A673 (cell line): ENCODE results near the gene ZNF610. TPM values are rescaled to one million over a fixed set of nuclear protein-coding genes. Genes with fewer than 3 reads are reported as not detected.
A peak's percentile ranks its signal among the peaks of the same experiment; 100 is the strongest.
"Not testable (repeated sequence)": the region's sequence is repeated elsewhere in the genome, so short reads cannot be mapped to it uniquely, and the experiment has no call there.

Source experiments
- BruUV-seq: library from RNA; stranded (reverse); fragments of 400-500 nt; replicated peaks from 2 replicates; lab custom pipeline; 2021; lab: Mats Ljungman, UMichigan
- CTCF ChIA-PET: fragments of 300-600 bp; sonication (Branson Sonifier 250); formaldehyde crosslinking; loops from one replicate; lab custom pipeline; 2022; ENCODE audit warnings: antibody characterized with exemption; lab: Charles Lee
- POLR2A ChIA-PET: fragments of 300-600 bp; sonication (Branson Sonifier 250); formaldehyde crosslinking; loops from one replicate; lab custom pipeline; 2022; ENCODE audit warnings: antibody characterized with exemption; ENCODE audit not compliant: low non-redundant PET; lab: Charles Lee
- DNase-seq: peaks from one replicate; pipeline ENCODE4 v3.0.0-alpha.2; 2015; ENCODE audit warnings: low spot score
- H3K27ac ChIP-seq: fragments of 200-600 bp; sonication (generic); 2 replicates; pipeline ENCODE4 v1.5.1; 2016; ENCODE audit warnings: mixed run types, low read depth, mild to moderate bottlenecking, mixed read lengths, antibody characterized with exemption, low read length; ENCODE audit not compliant: poor library complexity, severe bottlenecking
- H3K27me3 ChIP-seq: fragments of 200-600 bp; sonication (generic); replicated peaks from 2 replicates; pipeline ENCODE4 v1.6.1; 2017; ENCODE audit warnings: mixed run types, low read depth, mild to moderate bottlenecking, mixed read lengths, antibody characterized with exemption, low read length; ENCODE audit not compliant: insufficient read depth, poor library complexity
- H3K36me3 ChIP-seq: fragments of 200-600 bp; sonication (generic); 2 replicates; pipeline ENCODE4 v1.6.1; 2016; ENCODE audit warnings: mixed run types, mild to moderate bottlenecking, mixed read lengths, antibody characterized with exemption, low read length; ENCODE audit not compliant: insufficient read depth, poor library complexity, severe bottlenecking
- H3K4me1 ChIP-seq: fragments of 200-600 bp; sonication (generic); 2 replicates; pipeline ENCODE4 v1.6.1; 2017; ENCODE audit warnings: mixed run types, mild to moderate bottlenecking, mixed read lengths, antibody characterized with exemption, low read length; ENCODE audit not compliant: insufficient read depth, poor library complexity, severe bottlenecking
- H3K4me3 ChIP-seq: fragments of 200-600 bp; sonication (generic); 2 replicates; pipeline ENCODE4 v1.5.1; 2016; ENCODE audit warnings: low read depth, mixed run types, mild to moderate bottlenecking, mixed read lengths, low read length; ENCODE audit not compliant: poor library complexity, severe bottlenecking
- H3K9me3 ChIP-seq: fragments of 200-600 bp; sonication (generic); 2 replicates; pipeline ENCODE4 v1.6.1; 2016; ENCODE audit warnings: mixed run types, low read depth, mild to moderate bottlenecking, mixed read lengths, antibody characterized with exemption, low read length; ENCODE audit not compliant: poor library complexity, severe bottlenecking
- EZH2 ChIP-seq: fragments of 200-600 bp; sonication (generic); IDR thresholded peaks from 2 replicates; pipeline ENCODE4 v1.6.1; 2017; ENCODE audit warnings: borderline replicate concordance, low read depth, mild to moderate bottlenecking, mixed read lengths, antibody characterized with exemption, low read length; ENCODE audit not compliant: poor library complexity, severe bottlenecking
- intact Hi-C: fragments of 100-400 bp; cut with micrococcal nuclease; formaldehyde crosslinking; loops from one replicate; pipeline ENCODE4 v1.10.0; 2022; ENCODE audit not compliant: unreplicated experiment
- total RNA-seq: library from RNA; stranded (reverse); gene quantifications from 2 replicates; pipeline ENCODE4 v1.2.3, GENCODE V29; 2021
- TF ChIP-seq, protein P1 (sequence below): fragments of 300-800, 200-600 bp; sonication (generic); conservative IDR thresholded peaks from 2 replicates; pipeline ENCODE4 v1.5.1; 2017; ENCODE audit warnings: low read depth, mild to moderate bottlenecking, antibody characterized with exemption, low read length, moderate library complexity, mixed read lengths

The ZNF610 gene
- total RNA-seq, 1 experiment from 2014 or later = 3.4 TPM

DNA sequence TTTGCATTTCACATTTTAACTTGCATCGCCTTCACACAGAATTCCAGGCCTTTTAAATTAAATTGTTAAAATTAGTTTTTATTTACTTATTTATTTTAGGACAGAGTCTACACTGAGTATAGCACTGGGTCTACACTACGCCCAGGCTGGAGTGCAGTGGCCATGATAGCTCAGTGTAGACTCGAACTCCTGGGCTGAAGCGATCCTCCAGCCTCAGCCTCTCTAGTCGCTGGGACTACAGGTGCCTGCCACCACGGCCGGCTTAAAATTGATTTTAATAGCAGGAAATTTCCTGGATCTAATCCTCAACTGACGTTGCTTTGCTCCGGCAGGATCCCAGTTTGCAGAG is 301 bp upstream of the ZNF610 start:
- POLR2A ChIA-PET = interaction anchor here (0.6 kb wide), 1 partner anchor 66 kb away, joined by 3 read pairs; the partner anchor contains the start of gene ZNF766
- TF ChIP-seq EZH2 = no peak
- TF ChIP-seq, protein P1, sequence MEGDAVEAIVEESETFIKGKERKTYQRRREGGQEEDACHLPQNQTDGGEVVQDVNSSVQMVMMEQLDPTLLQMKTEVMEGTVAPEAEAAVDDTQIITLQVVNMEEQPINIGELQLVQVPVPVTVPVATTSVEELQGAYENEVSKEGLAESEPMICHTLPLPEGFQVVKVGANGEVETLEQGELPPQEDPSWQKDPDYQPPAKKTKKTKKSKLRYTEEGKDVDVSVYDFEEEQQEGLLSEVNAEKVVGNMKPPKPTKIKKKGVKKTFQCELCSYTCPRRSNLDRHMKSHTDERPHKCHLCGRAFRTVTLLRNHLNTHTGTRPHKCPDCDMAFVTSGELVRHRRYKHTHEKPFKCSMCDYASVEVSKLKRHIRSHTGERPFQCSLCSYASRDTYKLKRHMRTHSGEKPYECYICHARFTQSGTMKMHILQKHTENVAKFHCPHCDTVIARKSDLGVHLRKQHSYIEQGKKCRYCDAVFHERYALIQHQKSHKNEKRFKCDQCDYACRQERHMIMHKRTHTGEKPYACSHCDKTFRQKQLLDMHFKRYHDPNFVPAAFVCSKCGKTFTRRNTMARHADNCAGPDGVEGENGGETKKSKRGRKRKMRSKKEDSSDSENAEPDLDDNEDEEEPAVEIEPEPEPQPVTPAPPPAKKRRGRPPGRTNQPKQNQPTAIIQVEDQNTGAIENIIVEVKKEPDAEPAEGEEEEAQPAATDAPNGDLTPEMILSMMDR = no peak
- peak overlapping the region; percentile 82 for H3K4me3 ChIP-seq
- intact Hi-C loops = no loop called here
- H3K36me3 ChIP-seq = no peaks in the 10 kb centered on the region
- no TSS peak for BruUV-seq
- CTCF ChIA-PET = no interaction called here
- DNase-seq = no peak
- no peaks in the 10 kb centered on the region for H3K27me3 ChIP-seq
- peaks cover 25% of the 10 kb centered on the region for H3K9me3 ChIP-seq
- peak overlapping the region; percentile 90 for H3K27ac ChIP-seq
- no peaks in the 10 kb centered on the region for H3K4me1 ChIP-seq

DNA sequence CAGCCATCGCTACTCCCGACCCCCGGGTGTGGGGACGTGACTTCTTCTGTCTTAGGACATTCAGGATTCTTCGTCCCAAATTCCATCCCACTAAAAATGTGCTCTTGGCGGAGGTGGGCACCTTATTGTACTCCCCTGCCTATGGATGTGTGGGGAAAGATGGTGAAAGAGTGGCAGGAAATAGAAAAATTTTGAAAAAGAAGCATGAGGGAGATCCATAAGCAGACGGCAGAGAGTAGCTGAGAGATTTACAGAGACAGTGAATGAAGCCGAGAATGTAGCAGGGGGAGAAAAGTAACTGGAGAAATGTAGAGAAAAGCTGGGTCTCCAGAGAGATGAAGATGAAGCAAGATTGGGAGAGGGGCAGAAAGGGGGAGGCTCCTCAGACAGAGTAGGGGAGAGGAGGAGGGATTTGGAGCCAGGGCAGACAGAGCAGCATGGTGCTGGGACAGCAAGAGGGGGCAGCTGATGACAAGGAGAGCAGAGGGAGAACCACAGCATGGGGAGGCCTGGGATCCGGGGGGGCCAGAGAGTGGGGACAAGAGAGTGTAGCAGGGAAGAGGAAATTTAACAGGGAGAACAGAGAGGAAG is 843 bp downstream of the ZNF610 start:
- H3K27ac ChIP-seq = peak overlapping the region; percentile 90
- intact Hi-C loops = no loop called here
- H3K4me1 ChIP-seq = no peaks in the 10 kb centered on the region
- H3K27me3 ChIP-seq = no peaks in the 10 kb centered on the region
- peak overlapping the region; percentile 82 for H3K4me3 ChIP-seq
- DNase-seq = peak; percentile 14
- H3K9me3 ChIP-seq = peaks cover 14% of the 10 kb centered on the region
- no peaks in the 10 kb centered on the region for H3K36me3 ChIP-seq
- ChIA-PET CTCF (no interaction called here), POLR2A (no interaction called here)
- TF ChIP-seq, protein P1 = no peak
- TF ChIP-seq EZH2 = no peak
- no TSS peak for BruUV-seq

DNA sequence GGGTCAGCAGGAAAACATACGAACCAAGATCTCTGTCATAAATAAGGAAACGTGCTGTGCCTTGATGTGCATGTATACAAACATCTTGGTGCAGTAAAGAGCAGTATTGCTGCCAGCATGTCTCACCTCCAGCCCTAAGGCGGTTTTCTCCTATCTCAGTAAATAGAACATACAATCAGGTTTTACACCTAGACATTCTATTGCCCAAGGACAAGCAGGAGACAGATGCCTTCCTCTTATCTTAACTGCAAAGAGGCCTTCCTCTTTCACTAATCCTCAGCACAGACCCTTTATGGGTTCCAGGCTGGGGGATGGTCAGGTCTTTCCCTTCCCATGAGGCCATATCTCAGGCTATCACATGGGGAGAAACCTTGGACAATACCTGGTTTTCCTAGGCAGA is 3.0 kb downstream of the ZNF610 start:
- H3K27ac ChIP-seq, H3K36me3 ChIP-seq, BruUV-seq, POLR2A ChIA-PET, H3K9me3 ChIP-seq, H3K4me3 ChIP-seq, H3K4me1 ChIP-seq, CTCF ChIA-PET, intact Hi-C loops, DNase-seq, H3K27me3 ChIP-seq: not testable (repeated sequence)

DNA sequence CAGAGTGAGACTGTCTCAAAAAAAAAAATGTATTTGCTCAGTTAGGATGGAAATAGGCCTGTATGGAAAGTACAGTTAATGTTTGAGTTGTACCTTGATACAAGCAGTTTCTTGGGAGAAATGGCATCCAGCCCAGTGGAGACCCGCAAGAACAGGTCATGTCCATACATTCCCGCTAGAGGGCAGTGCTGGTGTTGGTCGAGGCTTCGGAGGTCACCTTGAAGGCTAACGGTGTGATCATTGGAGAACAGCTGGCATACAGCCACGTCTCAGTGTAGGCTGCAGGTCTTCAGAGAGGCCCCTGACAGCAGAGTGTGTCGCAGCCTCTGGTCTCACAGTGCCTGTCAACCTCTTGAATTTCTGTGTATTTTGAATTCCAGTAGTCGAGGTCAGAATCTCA is 7.5 kb downstream of the ZNF610 start:
- Histone ChIP-seq H3K4me1 (no peaks in the 10 kb centered on the region), H3K4me3 (no peak overlapping the region), H3K27me3 (no peaks in the 10 kb centered on the region), H3K9me3 (no peaks in the 10 kb centered on the region), H3K36me3 (no peaks in the 10 kb centered on the region), H3K27ac (no peak overlapping the region)
- TF ChIP-seq, protein P1 = peak; percentile 42; the same call in 1 of the 2 replicates
- TF ChIP-seq EZH2 = no peak
- peak; percentile 40 for DNase-seq
- ChIA-PET CTCF (no interaction called here), POLR2A (no interaction called here)
- intact Hi-C loops = no loop called here
- BruUV-seq = no TSS peak
